Kidney (tissue), 14 donors: Measurements from ENCODE around the gene LITAFD. TPM values are rescaled to one million over a fixed set of nuclear protein-coding genes. Genes with fewer than 3 reads are reported as not detected.
A peak's percentile ranks its signal among the peaks of the same experiment; 100 is the strongest.

Source experiments
- DNase-seq, 5 donors: peaks; one replicate each; pipeline ENCODE4 v3.0.0-alpha.2; 2013 to 2020
- FAIRE-seq: peaks from 2 replicates; lab custom pipeline; 2012; peaks lifted over from hg19 to GRCh38; lab: Jason Lieb, UNC
- H3K27ac ChIP-seq, 2 donors: one replicate each; pipeline ENCODE4 v1.7.0; 2013; ENCODE audit warnings: low read depth in 2 of 2, low read length in 2 of 2, inconsistent platforms in 1 of 2
- H3K27me3 ChIP-seq: one replicate; pipeline ENCODE4 v1.7.1; 2013; ENCODE audit warnings: low read length, inconsistent platforms; ENCODE audit not compliant: control insufficient read depth, insufficient read depth
- H3K36me3 ChIP-seq, 3 donors: one replicate each; pipeline versions ENCODE4 v1.7.0 to v1.7.1; 2013; ENCODE audit warnings: low read length in 3 of 3, control low read depth in 1 of 3, inconsistent platforms in 1 of 3; ENCODE audit not compliant: insufficient read depth in 3 of 3, control insufficient read depth in 2 of 3
- H3K4me1 ChIP-seq, 3 donors: one replicate each; pipeline versions ENCODE4 v1.7.0 to v1.7.1; 2013; ENCODE audit warnings: low read length in 3 of 3, inconsistent platforms in 1 of 3, low read depth in 1 of 3; ENCODE audit not compliant: control insufficient read depth in 2 of 3, insufficient read depth in 2 of 3
- H3K4me3 ChIP-seq, 3 donors: one replicate each; pipeline versions ENCODE4 v1.7.0 to v1.8.1; 2013; ENCODE audit warnings: low read length in 3 of 3, control low read depth in 1 of 3, inconsistent platforms in 1 of 3
- H3K9ac ChIP-seq, 3 donors: one replicate each; pipeline versions ENCODE4 v1.7.0 to v1.7.1; 2013; ENCODE audit warnings: low read length in 3 of 3, control low read depth in 1 of 3, inconsistent platforms in 1 of 3
- H3K9me3 ChIP-seq, 3 donors: one replicate each; pipeline versions ENCODE4 v1.7.0 to v1.7.1; 2013; ENCODE audit warnings: low read length in 3 of 3, control low read depth in 1 of 3, inconsistent platforms in 1 of 3; ENCODE audit not compliant: control insufficient read depth in 2 of 3, insufficient read depth in 1 of 3
- intact Hi-C: fragments of 100-400 bp; cut with DNase I; formaldehyde crosslinking; loops from one replicate; pipeline ENCODE4 v1.11.1; 2022
- polyA plus RNA-seq: library from polyadenylated mRNA; stranded (reverse); fragments of 350-450 nt; fragmentation: Illumina TruSeq; extraction: RNeasy Lipid Tissue Mini Kit (QIAGEN cat#74804); gene quantifications from one replicate; pipeline ENCODE4 v1.2.3, GENCODE V29; 2014; ENCODE audit warnings: low read depth, low replicate concordance; ENCODE audit not compliant: insufficient read depth
- total RNA-seq: library from RNA; stranded (reverse); fragmentation: NEBNext Ultra II Directional; extraction: Animal tissue kit (Norgen Biotek cat#: 25700); gene quantifications from one replicate; pipeline ENCODE4 v1.2.1, GENCODE V29; 2021
- TF ChIP-seq, protein P1 (sequence below): IDR thresholded peaks from 3 replicates; pipeline ENCODE4 v1.5.1; 2012; ENCODE audit warnings: mild to moderate bottlenecking, moderate library complexity, borderline replicate concordance; ENCODE audit not compliant: insufficient read depth; ENCODE audit errors: extremely low read depth
- donor health status: control.
- donor health status: control.
- donor health status: control.
- donor health status: control.
- donor health status: control.
- donor health status: DM: yes; HTN: yes; CAD: no.
- donor health status: Normal renal cell carcinoma (clear cell type).

Gene LITAFD
- total and polyA plus RNA-seq, 2 donors from 2014 or later: not detected

- DNase-seq (peak in 1 of 5 donors; percentile 7), FAIRE-seq (no peak)
- H3K9ac ChIP-seq: no peak overlapping the region
- intact Hi-C loops: no loop called here
- no peaks in the 10 kb centered on the region for H3K27me3 ChIP-seq
- H3K9me3 ChIP-seq: no peaks in the 10 kb centered on the region
- H3K27ac ChIP-seq: no peak overlapping the region
- peaks cover 4 to 14% (median 8%) of the 10 kb centered on the region in 3 donors for H3K36me3 ChIP-seq
- H3K4me3 ChIP-seq: no peak overlapping the region
- H3K4me1 ChIP-seq: peaks cover 0 to 6% (median 5%) of the 10 kb centered on the region in 3 donors
- TF ChIP-seq, protein P1, sequence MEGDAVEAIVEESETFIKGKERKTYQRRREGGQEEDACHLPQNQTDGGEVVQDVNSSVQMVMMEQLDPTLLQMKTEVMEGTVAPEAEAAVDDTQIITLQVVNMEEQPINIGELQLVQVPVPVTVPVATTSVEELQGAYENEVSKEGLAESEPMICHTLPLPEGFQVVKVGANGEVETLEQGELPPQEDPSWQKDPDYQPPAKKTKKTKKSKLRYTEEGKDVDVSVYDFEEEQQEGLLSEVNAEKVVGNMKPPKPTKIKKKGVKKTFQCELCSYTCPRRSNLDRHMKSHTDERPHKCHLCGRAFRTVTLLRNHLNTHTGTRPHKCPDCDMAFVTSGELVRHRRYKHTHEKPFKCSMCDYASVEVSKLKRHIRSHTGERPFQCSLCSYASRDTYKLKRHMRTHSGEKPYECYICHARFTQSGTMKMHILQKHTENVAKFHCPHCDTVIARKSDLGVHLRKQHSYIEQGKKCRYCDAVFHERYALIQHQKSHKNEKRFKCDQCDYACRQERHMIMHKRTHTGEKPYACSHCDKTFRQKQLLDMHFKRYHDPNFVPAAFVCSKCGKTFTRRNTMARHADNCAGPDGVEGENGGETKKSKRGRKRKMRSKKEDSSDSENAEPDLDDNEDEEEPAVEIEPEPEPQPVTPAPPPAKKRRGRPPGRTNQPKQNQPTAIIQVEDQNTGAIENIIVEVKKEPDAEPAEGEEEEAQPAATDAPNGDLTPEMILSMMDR: no peak
Observed at GRCh38 chr16:8845699-8846298, 36.4 kb upstream of the LITAFD start.

GRCh38 chr16:8846401-8846932 is 35.7 kb upstream of the LITAFD start:
- DNase-seq: no peak
- Histone ChIP-seq H3K4me3 (no peak overlapping the region), H3K9ac (no peak overlapping the region), H3K27ac (no peak overlapping the region), H3K9me3 (no peaks in the 10 kb centered on the region), H3K27me3 (no peaks in the 10 kb centered on the region), H3K36me3 (peaks cover 4 to 14% (median 10%) of the 10 kb centered on the region in 3 donors), H3K4me1 (peaks cover 0 to 6% (median 5%) of the 10 kb centered on the region in 3 donors)
- intact Hi-C loops: no loop called here
- TF ChIP-seq, protein P1: no peak
- FAIRE-seq: no peak

- no peaks in the 10 kb centered on the region for H3K27me3 ChIP-seq
- no peak overlapping the region for H3K27ac ChIP-seq
- peaks cover 4 to 14% (median 10%) of the 10 kb centered on the region in 3 donors for H3K36me3 ChIP-seq
- intact Hi-C loops: no loop called here
- peak in 1 of 5 donors; percentile 33 for DNase-seq
- no peak for FAIRE-seq
- H3K4me3 ChIP-seq: no peak overlapping the region
- H3K9ac ChIP-seq: no peak overlapping the region
- TF ChIP-seq, protein P1: no peak
- no peaks in the 10 kb centered on the region for H3K9me3 ChIP-seq
- H3K4me1 ChIP-seq: peaks cover 0 to 6% (median 5%) of the 10 kb centered on the region in 3 donors
Observed at GRCh38 chr16:8847145-8847544, 35.0 kb upstream of the LITAFD start.
